ENCODE measurements around the gene LIF. TPM values are rescaled to one million over a fixed set of nuclear protein-coding genes. Genes with fewer than 3 reads are reported as not detected.
"Not testable (repeated sequence)": the region's sequence is repeated elsewhere in the genome, so short reads cannot be mapped to it uniquely, and the experiment has no call there.

The LIF gene
- total RNA-seq, 6 donors from 2014 or later: 0.89 to 16.9 (median 3.8) TPM

DNA sequence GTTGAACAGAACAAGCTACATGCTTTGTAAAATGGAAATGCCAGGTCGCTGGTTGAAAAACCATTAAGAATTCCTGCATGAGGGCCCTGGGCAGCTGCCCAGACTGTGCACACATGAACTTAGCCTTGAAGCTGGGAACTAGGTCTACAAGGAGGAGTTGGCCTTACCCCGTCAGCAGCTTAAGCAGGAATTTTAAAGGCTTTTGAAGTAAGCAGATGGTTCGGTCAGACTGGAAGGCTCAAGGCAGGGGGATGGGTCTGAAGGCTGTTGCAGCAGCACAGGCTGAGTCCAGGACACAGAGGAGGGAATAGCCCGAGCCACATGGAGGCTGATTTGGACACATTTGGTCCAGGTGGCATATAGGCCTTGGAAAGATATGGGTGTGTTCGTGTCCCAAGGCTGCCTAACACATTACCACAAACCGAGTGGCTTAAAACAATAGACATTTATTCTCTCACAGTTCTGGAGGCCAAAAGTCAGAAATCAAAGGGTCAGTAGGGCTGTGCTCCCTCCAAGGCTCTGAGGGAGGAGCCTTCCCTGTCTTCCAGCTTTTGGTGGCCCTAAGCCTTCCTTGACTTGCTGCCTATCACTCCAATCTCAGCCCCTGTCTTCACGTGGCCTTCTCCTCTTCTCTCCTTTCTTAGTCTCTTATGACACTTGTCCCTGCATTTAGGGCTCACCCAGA lies 11.6 kb downstream of the LIF start:
- Histone ChIP-seq H3K27ac (peak overlapping the region; percentile 22 to 67 (median 38)), H3K9me3 (no peaks in the 10 kb centered on the region), H3K4me1 (peaks cover 10 to 17% (median 12%) of the 10 kb centered on the region in 4 donors), H3K36me3 (no peaks in the 10 kb centered on the region), H3K27me3 (no peaks in the 10 kb centered on the region), H3K4me3 (no peak overlapping the region)
- TF ChIP-seq CTCF (IDR thresholded peaks at IDR 0.05) (no peak), POLR2AphosphoS5 (IDR thresholded peaks at IDR 0.05) (peak in 1 of 2 donors; percentile 21), EP300 (IDR thresholded peaks at IDR 0.05) (no peak), POLR2A (IDR thresholded peaks at IDR 0.05) (no peak)
- peak in 1 of 2 donors; percentile 78 for DNase-seq
- ATAC-seq (ENCODE audit: low FRiP score in 2 of 2): peak in 1 of 2 donors; percentile 69
- WGBS, 2 donors: 50 to 59% methylated on average over 6 to 7 of the region's 7 CpGs

DNA sequence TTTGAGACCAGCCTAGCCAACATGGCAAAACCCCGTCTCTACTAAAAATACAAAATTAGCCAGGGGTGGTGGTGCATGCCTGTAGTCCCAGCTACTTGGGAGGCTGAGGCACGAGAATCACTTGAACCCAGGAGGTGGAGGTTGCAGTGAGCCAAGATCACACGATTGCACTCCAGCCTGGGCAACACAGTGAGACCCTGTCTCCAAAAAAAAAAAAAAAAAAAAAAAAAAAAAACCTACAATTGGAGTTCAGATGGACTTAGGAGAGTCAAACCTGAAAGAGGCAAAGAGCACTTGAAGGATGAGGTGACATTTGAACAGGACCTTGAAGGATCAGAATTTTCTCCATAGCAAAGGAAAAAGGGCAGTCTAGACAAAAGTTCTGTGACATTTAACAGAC lies 12.2 kb downstream of the LIF start:
- 86 to 87% methylated on average over 2 to 3 of the region's 3 CpGs for WGBS, 2 donors
- Histone ChIP-seq H3K4me1 (peaks cover 10 to 17% (median 12%) of the 10 kb centered on the region in 4 donors), H3K27ac (peak overlapping the region in 2 of 4 donors; percentile 34 to 41)
- H3K36me3 ChIP-seq; H3K9me3 ChIP-seq; H3K27me3 ChIP-seq; ATAC-seq (ENCODE audit: low FRiP score in 2 of 2); DNase-seq; H3K4me3 ChIP-seq: not testable (repeated sequence)

DNA sequence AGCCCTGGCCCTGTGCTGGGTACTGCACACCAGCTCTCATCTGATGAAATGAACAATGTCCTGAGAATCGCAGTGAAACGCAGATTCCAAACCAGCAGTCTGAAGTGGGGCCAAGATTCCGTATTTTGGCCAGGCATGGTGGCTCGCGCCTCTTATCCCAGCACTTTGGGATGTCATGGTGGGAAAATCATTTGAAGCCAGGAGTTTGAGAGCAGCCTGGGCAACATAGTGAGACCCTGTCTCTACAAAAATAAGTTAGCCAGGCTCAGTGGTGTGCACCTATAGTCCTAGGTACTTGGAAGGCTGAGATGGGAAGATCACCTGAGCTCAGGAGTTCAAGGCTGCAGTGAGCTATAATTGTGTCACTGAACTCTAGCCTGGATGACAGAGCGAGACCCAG lies 13.0 kb downstream of the LIF start:
- Histone ChIP-seq H3K9me3 (no peaks in the 10 kb centered on the region), H3K27me3 (no peaks in the 10 kb centered on the region), H3K27ac (no peak overlapping the region), H3K4me3 (no peak overlapping the region), H3K4me1 (peaks cover 11 to 17% (median 13%) of the 10 kb centered on the region in 4 donors), H3K36me3 (no peaks in the 10 kb centered on the region)
- no peak for TF ChIP-seq POLR2A (IDR thresholded peaks at IDR 0.05)
- ATAC-seq (ENCODE audit: low FRiP score in 2 of 2): no peak
- no peak for DNase-seq
- WGBS, 2 donors: 83 to 93% methylated on average over 6 of the region's 6 CpGs

DNA sequence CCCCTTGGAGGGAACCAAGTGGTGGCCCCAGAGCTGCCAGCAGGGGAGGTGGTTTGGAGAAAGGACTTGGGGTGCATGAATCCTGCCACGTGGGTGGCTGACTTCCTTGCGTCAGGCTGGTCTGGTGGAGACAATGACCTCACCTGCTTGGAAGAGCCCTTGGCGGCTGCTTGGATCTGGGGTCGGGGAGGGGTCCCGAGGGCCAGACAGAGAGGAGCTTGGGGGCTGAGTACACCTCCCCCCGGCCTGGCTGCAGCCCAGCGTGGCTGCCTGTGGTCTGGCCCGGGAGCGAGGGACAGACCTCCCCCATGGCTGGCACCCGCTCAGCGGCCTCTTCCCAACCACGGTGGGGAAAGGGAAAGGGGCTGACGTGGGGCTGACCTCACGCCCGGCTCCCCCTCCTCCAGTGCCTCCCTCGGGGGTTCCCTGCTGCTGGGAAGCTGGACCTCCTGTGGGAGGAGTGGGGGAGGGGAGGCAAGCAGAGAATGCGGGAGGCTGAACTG lies 13.8 kb downstream of the LIF start:
- H3K27me3 ChIP-seq: no peaks in the 10 kb centered on the region
- H3K27ac ChIP-seq: no peak overlapping the region
- DNase-seq: no peak
- ATAC-seq (ENCODE audit: low FRiP score in 2 of 2): peak in 1 of 2 donors; percentile 64
- H3K4me1 ChIP-seq: peaks cover 11 to 17% (median 13%) of the 10 kb centered on the region in 4 donors
- WGBS, 2 donors: 53 to 61% methylated on average over 2 to 3 of the region's 17 CpGs
- no peak overlapping the region for H3K4me3 ChIP-seq
- no peaks in the 10 kb centered on the region for H3K9me3 ChIP-seq
- TF ChIP-seq POLR2AphosphoS5 (IDR thresholded peaks at IDR 0.05): no peak
- no peak for TF ChIP-seq EP300 (IDR thresholded peaks at IDR 0.05)
- no peak for TF ChIP-seq CTCF (IDR thresholded peaks at IDR 0.05)
- TF ChIP-seq POLR2A (IDR thresholded peaks at IDR 0.05): no peak
- no peaks in the 10 kb centered on the region for H3K36me3 ChIP-seq

DNA sequence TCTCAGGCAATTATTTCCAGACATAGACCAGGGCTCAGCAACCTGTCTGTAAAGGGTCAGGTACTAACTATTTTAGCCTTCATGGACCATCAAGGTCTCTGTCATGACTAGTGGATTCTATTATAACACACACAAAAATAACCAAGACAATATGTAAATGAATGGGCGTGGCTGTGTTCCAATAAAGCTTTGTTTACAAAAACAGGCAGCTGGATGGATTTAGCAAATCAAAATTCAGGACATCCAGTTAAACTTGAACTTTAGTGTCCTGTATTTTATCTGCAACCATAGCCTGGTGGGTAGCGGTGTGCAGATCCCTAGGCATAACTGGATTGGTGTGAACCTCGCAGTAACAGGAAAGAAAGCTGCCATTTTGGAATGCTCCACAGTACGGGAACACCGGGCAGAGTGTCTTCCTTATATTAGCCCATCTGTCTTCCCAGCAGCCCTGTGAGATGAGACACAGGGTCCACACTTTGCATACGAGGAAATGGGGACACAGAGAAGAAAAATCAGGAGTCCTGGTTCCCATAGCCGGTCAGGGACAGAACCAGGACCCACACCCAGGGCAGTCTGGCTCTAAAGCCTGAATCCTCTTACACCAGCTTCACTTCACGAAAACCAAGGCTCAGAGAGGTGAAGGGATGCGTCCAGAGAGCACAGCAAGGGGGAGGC lies 15.6 kb downstream of the LIF start:
- 76 to 88% methylated on average over 9 of the region's 9 CpGs for WGBS, 2 donors
- H3K27ac ChIP-seq: no peak overlapping the region
- no peak for DNase-seq
- H3K27me3 ChIP-seq: no peaks in the 10 kb centered on the region
- H3K4me1 ChIP-seq: peaks cover 10 to 14% (median 11%) of the 10 kb centered on the region in 4 donors
- ATAC-seq (ENCODE audit: low FRiP score in 2 of 2): no peak
- no peaks in the 10 kb centered on the region for H3K9me3 ChIP-seq
- TF ChIP-seq EP300 (IDR thresholded peaks at IDR 0.05): no peak
- no peak for TF ChIP-seq POLR2A (IDR thresholded peaks at IDR 0.05)
- TF ChIP-seq CTCF (IDR thresholded peaks at IDR 0.05): no peak
- no peak for TF ChIP-seq POLR2AphosphoS5 (IDR thresholded peaks at IDR 0.05)
- H3K36me3 ChIP-seq: no peaks in the 10 kb centered on the region
- no peak overlapping the region for H3K4me3 ChIP-seq

Data from upper lobe of left lung (tissue), 6 donors.